ENCODE data around the gene VPS13A.

- TF ChIP-seq PATZ1 (tag by site-specific recombination; IDR thresholded peaks at IDR 0.05): no peak
- TF ChIP-seq CTCF (tag by site-specific recombination; IDR thresholded peaks at IDR 0.05): no peak
- TF ChIP-seq ZFP3 (tag by site-specific recombination; IDR thresholded peaks at IDR 0.05; ENCODE audit: low read depth): no peak
- no peak for TF ChIP-seq ZNF132 (tag by site-specific recombination; IDR thresholded peaks at IDR 0.05; ENCODE audit: borderline replicate concordance)
- TF ChIP-seq ZNF146 (tag by site-specific recombination; IDR thresholded peaks at IDR 0.05): no peak
- TF ChIP-seq SALL2 (tag by site-specific recombination; IDR thresholded peaks at IDR 0.05; ENCODE audit: borderline replicate concordance): no peak
These were observed 243.3 kb downstream of the VPS13A start for GRCh38 chr9:77420641-77421040.

Measured in HEK293 (cell line).